Endothelial cell (in vitro differentiated cells): ENCODE data around the gene SNAPC2. TPM values are rescaled to one million over a fixed set of nuclear protein-coding genes. Genes with fewer than 3 reads are reported as not detected.

Experiments
- DNase-seq: peaks from one replicate; pipeline ENCODE4 v3.0.0; 2021; ENCODE audit warnings: low spot score
- H3K27ac Mint-ChIP-seq: one replicate; pipeline ENCODE4 v1.8.0; 2021; ENCODE audit warnings: mixed read lengths, inconsistent platforms; ENCODE audit not compliant: unreplicated experiment
- H3K27me3 Mint-ChIP-seq: one replicate; pipeline ENCODE4 v1.8.0; 2021; ENCODE audit warnings: mild to moderate bottlenecking, moderate library complexity, mixed read lengths, inconsistent platforms; ENCODE audit not compliant: unreplicated experiment
- H3K36me3 Mint-ChIP-seq: one replicate; pipeline ENCODE4 v1.8.0; 2021; ENCODE audit warnings: mild to moderate bottlenecking, low read depth, mixed read lengths, inconsistent platforms; ENCODE audit not compliant: unreplicated experiment
- H3K4me1 Mint-ChIP-seq: one replicate; pipeline ENCODE4 v1.8.0; 2021; ENCODE audit warnings: mild to moderate bottlenecking, mixed read lengths, inconsistent platforms; ENCODE audit not compliant: unreplicated experiment
- H3K4me3 Mint-ChIP-seq: one replicate; pipeline ENCODE4 v1.8.0; 2021; ENCODE audit warnings: mild to moderate bottlenecking, mixed read lengths, inconsistent platforms; ENCODE audit not compliant: unreplicated experiment
- H3K9me3 Mint-ChIP-seq: one replicate; pipeline ENCODE4 v1.8.0; 2021; ENCODE audit warnings: mixed read lengths, inconsistent platforms; ENCODE audit not compliant: unreplicated experiment
- CTCF ChIP-seq: fragments of 200-600 bp; sonication (generic); IDR thresholded peaks from one replicate; pipeline ENCODE4 v1.5.0; 2021; ENCODE audit warnings: antibody characterized with exemption; ENCODE audit not compliant: unreplicated experiment
- total RNA-seq: library from RNA; stranded (reverse); fragmentation: NEBNext Ultra II Directional; extraction: Animal tissue kit (Norgen Biotek cat#: 25700); gene quantifications from one replicate; pipeline ENCODE4 v1.2.1, GENCODE V29; 2021; ENCODE audit not compliant: unreplicated experiment

SNAPC2 gene
- total RNA-seq, 1 donor from 2014 or later = 13.5 TPM

- DNase-seq = no peak
- Mint-ChIP-seq H3K4me3 (no peak overlapping the region), H3K9me3 (no peaks in the 10 kb centered on the region), H3K4me1 (no peaks in the 10 kb centered on the region), H3K27me3 (peaks cover 9% of the 10 kb centered on the region), H3K36me3 (no peaks in the 10 kb centered on the region), H3K27ac (no peak overlapping the region)
- TF ChIP-seq CTCF = no peak
Measured at GRCh38 chr19:7894612-7895309, 25.4 kb upstream of the SNAPC2 start.

GRCh38 chr19:7895565-7895964 lies 24.6 kb upstream of the SNAPC2 start:
- no peak overlapping the region for H3K4me3 Mint-ChIP-seq

GRCh38 chr19:7897292-7897691 lies 22.8 kb upstream of the SNAPC2 start:
- H3K4me1 Mint-ChIP-seq = no peaks in the 10 kb centered on the region
- no peaks in the 10 kb centered on the region for H3K9me3 Mint-ChIP-seq
- H3K36me3 Mint-ChIP-seq = no peaks in the 10 kb centered on the region
- H3K27ac Mint-ChIP-seq = no peak overlapping the region
- H3K27me3 Mint-ChIP-seq = peaks cover 6% of the 10 kb centered on the region
- no peak for TF ChIP-seq CTCF
- DNase-seq = no peak
- no peak overlapping the region for H3K4me3 Mint-ChIP-seq

More at GRCh38 chr19:7895565-7895964, 24.6 kb upstream of the SNAPC2 start:
- TF ChIP-seq CTCF = no peak
- no peaks in the 10 kb centered on the region for H3K36me3 Mint-ChIP-seq
- no peak overlapping the region for H3K27ac Mint-ChIP-seq
- H3K4me1 Mint-ChIP-seq = no peaks in the 10 kb centered on the region
- H3K9me3 Mint-ChIP-seq = no peaks in the 10 kb centered on the region
- H3K27me3 Mint-ChIP-seq = peaks cover 8% of the 10 kb centered on the region
- no peak for DNase-seq

GRCh38 chr19:7898967-7899366 lies 21.2 kb upstream of the SNAPC2 start:
- Mint-ChIP-seq H3K27me3 (peaks cover 11% of the 10 kb centered on the region), H3K4me1 (no peaks in the 10 kb centered on the region), H3K27ac (no peak overlapping the region), H3K9me3 (no peaks in the 10 kb centered on the region), H3K4me3 (no peak overlapping the region), H3K36me3 (no peaks in the 10 kb centered on the region)
- DNase-seq = no peak
- no peak for TF ChIP-seq CTCF

GRCh38 chr19:7899751-7900378 lies 20.3 kb upstream of the SNAPC2 start:
- no peak for DNase-seq
- Mint-ChIP-seq H3K9me3 (no peaks in the 10 kb centered on the region), H3K4me1 (peaks cover 5% of the 10 kb centered on the region), H3K4me3 (no peak overlapping the region), H3K36me3 (peaks cover 2% of the 10 kb centered on the region), H3K27ac (no peak overlapping the region), H3K27me3 (peaks cover 13% of the 10 kb centered on the region)
- no peak for TF ChIP-seq CTCF
